ENCODE measurements around the gene SEC61A1.

Gene SEC61A1

GRCh38 chr3:128113817-128114794 lies 61.9 kb downstream of the SEC61A1 start:
- no peak for DNase-seq (ENCODE audit: low read depth)
